Measurements from ENCODE around the gene RFXANK.
"Not testable (repeated sequence)": the region's sequence is repeated elsewhere in the genome, so short reads cannot be mapped to it uniquely, and the experiment has no call there.

RFXANK gene

GRCh38 chr19:19206938-19207337 is 14.9 kb downstream of the RFXANK start:
- no peak for DNase-seq

GRCh38 chr19:19207637-19208572 is 15.8 kb downstream of the RFXANK start:
- no peak for DNase-seq

- DNase-seq, result no peak
These were observed 17.3 kb downstream of the RFXANK start for GRCh38 chr19:19209372-19209771.

- no peak for DNase-seq
These were observed 19.7 kb downstream of the RFXANK start, which contains the start of gene NCAN for GRCh38 chr19:19211499-19212420. Gene NCAN, plus strand, starts transcription at chr19:19211958. Its CDS starts 4,996 bp downstream, at chr19:19216954.

- no peak for DNase-seq
These were observed 20.9 kb downstream of the RFXANK start for GRCh38 chr19:19212916-19213315.

GRCh38 chr19:19213426-19214158 is 21.5 kb downstream of the RFXANK start:
- DNase-seq, result no peak

GRCh38 chr19:19214159-19214490 is 22.1 kb downstream of the RFXANK start:
- no peak for DNase-seq

- no peak for DNase-seq
These were observed 22.8 kb downstream of the RFXANK start for GRCh38 chr19:19214892-19215291.

GRCh38 chr19:19215792-19216191 is 23.7 kb downstream of the RFXANK start:
- DNase-seq, result no peak

- no peak for DNase-seq
These were observed 25.0 kb downstream of the RFXANK start for GRCh38 chr19:19217099-19217498.

GRCh38 chr19:19218911-19219310 is 26.9 kb downstream of the RFXANK start:
- no peak for DNase-seq

GRCh38 chr19:19221000-19221399 is 28.9 kb downstream of the RFXANK start:
- DNase-seq, result not testable (repeated sequence)

GRCh38 chr19:19223060-19223459 is 31.0 kb downstream of the RFXANK start:
- no peak for DNase-seq

GRCh38 chr19:19223636-19224035 is 31.6 kb downstream of the RFXANK start:
- DNase-seq, result no peak

- DNase-seq, result no peak
These were observed 32.2 kb downstream of the RFXANK start for GRCh38 chr19:19224150-19224851.

- no peak for DNase-seq
These were observed 32.9 kb downstream of the RFXANK start for GRCh38 chr19:19224852-19225494.

- DNase-seq, result no peak
These were observed 34.1 kb downstream of the RFXANK start for GRCh38 chr19:19226204-19226603.

GRCh38 chr19:19226663-19227062 is 34.6 kb downstream of the RFXANK start:
- DNase-seq, result no peak

- DNase-seq, result no peak
These were observed 35.2 kb downstream of the RFXANK start for GRCh38 chr19:19227217-19227616.

- no peak for DNase-seq
These were observed 37.6 kb downstream of the RFXANK start for GRCh38 chr19:19229701-19230100.

- no peak for DNase-seq
These were observed 38.9 kb downstream of the RFXANK start for GRCh38 chr19:19230999-19231398.

- DNase-seq, result no peak
These were observed 40.2 kb downstream of the RFXANK start for GRCh38 chr19:19232261-19232721.
